ENCODE measurements around the gene SPNS3.

SPNS3 gene

GRCh38 chr17:4490637-4491061, 56.9 kb downstream of the SPNS3 start:
- no peak for DNase-seq

- no peak for DNase-seq
Measured at GRCh38 chr17:4492721-4493561, 59.2 kb downstream of the SPNS3 start.

GRCh38 chr17:4497101-4497824, 63.5 kb downstream of the SPNS3 start:
- peak; percentile 78 for DNase-seq

GRCh38 chr17:4498461-4499397, 65.0 kb downstream of the SPNS3 start, which contains the start of gene SPNS2:
Gene SPNS2 (plus strand): TSS chr17:4498881. CDS start chr17:4499048, 167 bp downstream.
- peak; percentile 96 for DNase-seq

- no peak for DNase-seq
Measured at GRCh38 chr17:4499431-4500190, 65.9 kb downstream of the SPNS3 start.

GRCh38 chr17:4500191-4500571, 66.4 kb downstream of the SPNS3 start:
- no peak for DNase-seq

- no peak for DNase-seq
Measured at GRCh38 chr17:4501295-4501949, 67.7 kb downstream of the SPNS3 start.

- no peak for DNase-seq
Measured at GRCh38 chr17:4502466-4503154, 68.9 kb downstream of the SPNS3 start.

- no peak for DNase-seq
Measured at GRCh38 chr17:4503283-4504025, 69.7 kb downstream of the SPNS3 start.

GRCh38 chr17:4504188-4504587, 70.4 kb downstream of the SPNS3 start:
- no peak for DNase-seq

- no peak for DNase-seq
Measured at GRCh38 chr17:4505187-4505586, 71.4 kb downstream of the SPNS3 start.

- no peak for DNase-seq
Measured at GRCh38 chr17:4506175-4506813, 72.6 kb downstream of the SPNS3 start.

- no peak for DNase-seq
Measured at GRCh38 chr17:4506892-4507291, 73.2 kb downstream of the SPNS3 start.

- DNase-seq, result no peak
Measured at GRCh38 chr17:4507361-4508111, 73.8 kb downstream of the SPNS3 start.

- DNase-seq, result no peak
Measured at GRCh38 chr17:4508207-4508606, 74.5 kb downstream of the SPNS3 start.

- no peak for DNase-seq
Measured at GRCh38 chr17:4509401-4509800, 75.7 kb downstream of the SPNS3 start.

- DNase-seq, result no peak
Measured at GRCh38 chr17:4509923-4510617, 76.3 kb downstream of the SPNS3 start.

- DNase-seq, result no peak
Measured at GRCh38 chr17:4510618-4510941, 76.8 kb downstream of the SPNS3 start.
